COLO829 (cell line): ENCODE data around the gene SLC6A4.
"Not testable (repeated sequence)": the region's sequence is repeated elsewhere in the genome, so short reads cannot be mapped to it uniquely, and the experiment has no call there.

Source experiments
- DNase-seq: peaks from one replicate; pipeline ENCODE4 v3.0.0; 2012; ENCODE audit warnings: low spot score

The SLC6A4 gene

DNA sequence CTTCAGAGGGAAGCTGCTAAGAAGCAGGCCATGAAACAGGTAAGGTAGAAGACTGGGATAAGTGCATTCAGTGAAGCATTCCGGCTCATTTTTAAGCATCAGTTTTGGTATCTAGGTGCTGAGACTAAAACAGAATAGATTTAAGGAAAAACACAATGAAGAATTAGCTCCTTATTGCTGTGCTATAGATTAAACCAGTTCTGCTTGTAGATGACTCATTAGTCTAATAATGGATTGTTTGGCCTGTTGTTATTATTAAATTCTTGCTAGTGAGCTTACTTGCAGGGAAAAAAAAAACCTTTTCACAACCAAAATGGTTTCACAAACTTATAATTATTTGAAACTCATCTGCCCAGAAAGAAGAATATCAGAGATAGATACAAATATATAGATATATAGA is 62.9 kb downstream of the SLC6A4 start:
- no peak for DNase-seq

DNA sequence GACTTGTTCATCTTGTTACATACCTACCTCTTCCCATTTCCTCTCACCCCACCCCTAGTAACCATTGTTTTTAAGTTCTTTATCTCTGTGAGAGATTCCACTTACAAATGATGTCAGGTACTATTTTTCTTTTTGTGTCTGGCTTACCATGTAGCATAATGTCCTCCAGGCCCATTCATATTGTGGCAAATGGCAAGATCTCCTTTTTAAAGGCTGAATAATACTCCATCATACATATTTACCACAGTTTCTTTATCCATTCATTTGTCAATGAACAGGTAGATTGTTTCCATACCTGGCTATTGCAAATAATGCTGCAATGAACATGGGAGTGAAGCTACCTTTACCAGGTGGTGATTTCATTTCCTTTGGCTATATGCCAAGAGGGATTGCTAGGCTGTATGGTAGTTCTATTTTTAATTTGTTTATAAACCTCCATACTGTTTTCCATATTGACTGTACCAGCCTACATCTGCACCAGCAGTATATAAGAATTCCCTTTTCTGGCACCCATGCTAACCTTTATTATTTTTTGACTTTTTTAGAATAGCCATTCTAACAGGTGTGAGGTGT is 65.0 kb downstream of the SLC6A4 start:
- DNase-seq, result no peak

DNA sequence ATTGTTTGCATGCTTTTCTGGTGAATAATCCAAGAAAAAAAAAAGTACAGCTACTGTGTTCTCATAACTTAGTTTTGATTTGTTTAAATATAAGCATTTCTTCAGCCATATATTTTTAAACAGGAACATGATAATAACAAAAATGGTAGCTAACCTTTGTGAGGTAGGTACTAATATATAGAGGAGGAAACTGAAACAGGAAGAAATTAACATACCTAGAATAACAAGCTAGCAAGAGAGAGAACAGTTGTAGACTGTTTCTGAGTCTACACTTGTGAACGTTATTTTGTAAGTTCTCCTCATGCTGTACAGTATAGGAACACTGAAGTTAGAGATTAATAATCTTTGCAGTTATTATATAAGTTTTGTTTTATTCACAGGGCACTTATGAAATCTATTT is 69.5 kb downstream of the SLC6A4 start:
- DNase-seq, result no peak

DNA sequence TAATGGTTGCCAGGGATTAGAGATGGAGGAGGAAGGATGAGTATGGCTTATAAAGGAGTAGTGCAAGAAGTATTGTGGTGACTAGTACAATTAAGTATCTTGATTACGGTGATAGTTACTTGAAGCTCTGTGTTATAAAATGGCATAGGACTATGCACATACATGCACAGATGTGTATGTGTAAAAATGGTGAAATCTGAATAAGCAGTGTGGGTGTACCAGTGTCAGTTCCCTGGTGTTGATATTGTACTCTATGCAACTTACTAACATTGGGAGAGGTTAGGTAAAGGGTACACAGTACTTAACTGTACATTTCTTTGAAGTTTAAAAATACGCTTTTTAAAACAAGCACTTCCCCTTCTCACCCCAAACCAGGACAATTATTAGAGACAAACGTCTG is 70.3 kb downstream of the SLC6A4 start:
- no peak for DNase-seq

DNA sequence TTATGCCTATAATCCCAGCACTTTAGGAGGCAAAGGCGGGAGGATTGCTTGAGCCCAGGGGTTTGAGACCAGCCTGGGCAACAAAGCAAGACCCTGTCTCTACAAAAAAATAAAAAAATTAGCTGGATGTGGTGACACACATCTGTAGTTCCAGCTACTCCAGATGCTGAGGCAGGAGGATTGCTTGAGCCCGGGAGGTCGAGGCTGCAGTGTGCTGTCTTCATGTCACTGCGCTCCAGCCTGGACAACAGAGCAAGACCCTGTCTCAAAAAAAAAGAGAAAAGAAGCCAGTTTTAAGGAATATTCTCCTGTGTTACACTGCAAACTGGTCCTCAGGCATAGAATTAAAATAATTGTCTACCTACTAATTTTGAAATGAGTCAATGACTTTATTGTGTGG is 71.0 kb downstream of the SLC6A4 start:
- DNase-seq, result no peak

DNA sequence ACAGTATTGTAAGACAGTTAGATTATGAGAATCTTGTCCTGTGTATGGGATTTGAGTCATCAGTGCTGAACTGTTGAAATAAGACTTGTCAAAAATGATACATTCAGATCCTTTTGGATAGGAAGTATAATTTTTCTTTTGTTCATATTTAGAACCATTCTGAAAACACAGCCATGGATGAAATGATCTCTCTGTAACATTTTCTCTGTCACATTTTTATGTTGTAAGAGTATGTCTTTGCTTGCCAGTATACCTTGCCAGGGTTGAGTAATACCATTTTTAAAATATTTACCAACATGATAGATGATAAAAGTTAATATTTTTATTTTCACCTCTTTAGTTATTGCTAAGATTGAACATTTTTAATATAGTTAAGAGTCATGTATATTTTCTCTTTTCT is 73.9 kb downstream of the SLC6A4 start:
- no peak for DNase-seq

DNA sequence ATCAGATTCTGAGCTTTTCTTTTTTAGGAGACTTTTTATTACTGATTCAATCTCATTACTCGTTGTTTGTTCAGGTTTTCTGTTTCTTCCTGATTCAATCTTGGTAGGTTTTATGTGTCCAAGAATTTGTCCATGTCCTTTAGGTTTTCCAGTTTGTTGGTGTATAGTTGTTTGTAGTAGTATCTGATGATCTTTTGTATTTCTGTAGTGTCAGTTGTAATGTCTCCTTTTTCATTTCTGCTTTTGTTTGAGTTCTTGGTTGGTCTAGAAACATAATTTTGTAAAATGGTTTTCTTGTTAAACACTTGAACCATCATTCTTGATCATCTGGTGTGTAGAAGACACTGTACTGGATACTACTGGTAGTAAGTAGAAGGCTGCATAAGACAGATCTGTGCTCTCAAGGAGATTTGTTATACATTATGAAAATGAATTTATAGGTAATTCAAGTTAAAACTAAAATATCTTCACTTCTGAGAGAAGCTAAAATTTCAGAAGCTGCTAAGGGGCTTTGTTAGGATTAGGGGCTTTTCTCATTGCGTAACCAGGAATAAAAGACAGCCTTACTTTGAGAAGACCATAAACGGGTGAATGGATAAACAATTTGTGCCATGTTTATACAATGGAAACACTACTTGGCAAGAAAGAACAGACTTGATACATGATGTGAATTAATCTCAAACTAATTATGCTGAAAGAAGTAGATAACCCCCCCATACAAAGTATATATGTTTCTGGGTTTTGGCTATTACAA is 74.9 kb downstream of the SLC6A4 start:
- DNase-seq, result no peak

DNA sequence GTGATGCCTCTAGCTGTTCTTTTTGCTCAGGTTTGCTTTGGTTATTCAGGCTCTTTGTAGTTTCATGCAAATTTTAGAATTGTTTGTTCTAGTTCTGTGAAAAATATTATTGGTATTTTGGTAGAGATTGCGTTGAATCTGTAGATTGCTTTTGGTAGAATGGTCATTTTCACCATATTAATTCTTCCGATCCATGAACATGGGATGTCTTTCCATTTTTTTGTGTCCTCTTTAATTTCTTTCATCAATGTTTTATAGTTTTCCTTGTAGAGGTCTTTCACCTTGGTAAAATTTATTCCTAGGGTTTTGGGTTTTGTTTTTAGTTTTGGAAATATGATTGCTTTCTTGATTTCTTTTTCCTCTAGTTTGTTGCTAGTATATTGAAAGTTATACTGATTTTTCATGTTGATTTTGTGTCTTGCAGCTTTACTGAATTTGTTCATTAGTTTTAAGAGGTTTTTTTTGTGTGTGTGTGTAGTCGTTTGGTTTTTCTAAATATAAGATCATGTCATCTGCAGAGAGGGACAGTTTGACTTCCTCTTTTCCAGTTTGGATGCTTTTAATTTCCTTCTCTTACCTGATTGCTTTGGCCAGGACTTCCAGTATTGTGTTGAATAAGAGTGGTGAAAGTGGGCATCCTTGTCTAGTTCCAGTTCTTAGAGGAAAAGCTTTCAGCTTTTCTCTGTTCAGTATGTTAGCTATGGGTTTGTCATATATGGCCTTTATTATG is 76.4 kb downstream of the SLC6A4 start:
- no peak for DNase-seq

DNA sequence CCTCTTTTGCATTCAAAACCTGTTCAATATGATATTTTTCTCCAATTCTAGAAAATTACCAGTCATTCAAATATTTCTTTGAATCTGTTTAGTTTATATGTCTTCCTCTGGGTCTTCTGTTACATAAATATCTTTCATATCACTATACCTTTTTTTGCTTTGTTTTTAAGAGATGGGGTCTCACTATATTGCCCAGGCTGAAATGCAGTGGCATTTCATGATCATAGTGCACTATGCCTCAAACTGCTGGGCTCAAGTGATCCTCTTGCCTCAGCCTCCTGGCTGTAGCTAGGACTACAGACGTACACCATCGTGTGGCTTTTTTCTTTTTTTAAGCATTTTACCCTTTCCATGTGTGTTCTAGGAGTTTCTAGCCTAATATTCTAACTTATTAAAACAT is 80.1 kb downstream of the SLC6A4 start:
- DNase-seq, result no peak

DNA sequence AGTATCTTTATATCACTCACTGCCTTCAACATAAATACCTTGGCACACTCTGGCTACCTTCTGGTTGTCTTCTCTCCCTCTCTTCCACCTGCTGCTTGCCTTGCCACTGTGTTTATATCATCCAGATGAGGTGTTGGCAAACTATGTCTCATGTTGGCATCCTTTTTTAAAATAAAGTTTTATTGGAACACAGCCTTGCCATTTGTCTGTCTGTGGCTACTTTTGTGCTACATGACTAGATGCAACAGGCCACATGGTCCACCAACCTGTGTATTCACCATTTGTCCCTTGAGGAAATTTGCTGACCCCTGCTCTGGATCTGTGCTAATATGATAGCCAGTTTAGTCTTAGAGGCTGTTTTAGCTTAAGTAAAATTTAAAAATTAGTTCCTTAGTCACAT is 82.0 kb downstream of the SLC6A4 start:
- no peak for DNase-seq

DNA sequence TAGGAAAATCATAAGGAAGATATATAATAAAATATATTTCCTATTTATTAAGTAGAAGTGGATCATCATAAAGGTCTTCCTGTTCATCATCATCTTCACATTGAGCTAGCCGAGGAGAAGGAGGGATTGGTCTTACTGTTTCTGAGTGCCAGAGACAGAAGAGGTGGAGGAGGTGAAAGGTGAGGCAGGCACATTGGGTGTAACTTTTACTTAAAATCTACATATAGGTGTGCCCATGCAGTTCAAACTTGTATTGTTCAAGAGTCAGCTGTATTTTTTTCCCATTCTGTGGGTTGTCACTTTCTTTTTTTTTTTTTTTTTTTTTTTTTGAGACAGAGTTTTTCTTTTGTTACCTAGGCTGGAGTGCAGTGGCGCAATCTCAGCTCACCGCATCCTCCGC is 84.0 kb downstream of the SLC6A4 start:
- DNase-seq, result no peak

DNA sequence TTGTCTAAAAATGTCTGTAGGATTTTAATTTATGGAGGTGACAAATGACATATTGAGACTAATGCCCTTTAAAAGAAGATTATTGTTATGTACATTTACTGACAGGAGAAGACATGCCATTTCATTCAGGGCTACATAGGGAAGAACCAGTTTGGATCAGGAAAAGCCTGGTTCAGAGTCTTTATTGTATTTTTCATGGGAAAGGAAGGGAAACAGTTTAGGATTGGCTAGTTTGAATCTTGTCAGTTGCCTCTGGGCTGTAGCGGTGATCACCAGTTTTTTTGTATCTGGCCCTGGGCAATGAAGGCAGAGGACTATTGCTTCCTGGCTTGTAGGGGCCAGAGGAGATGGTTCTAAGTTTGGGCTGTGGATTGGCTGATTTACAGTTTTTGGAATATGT is 87.1 kb downstream of the SLC6A4 start:
- DNase-seq, result no peak

DNA sequence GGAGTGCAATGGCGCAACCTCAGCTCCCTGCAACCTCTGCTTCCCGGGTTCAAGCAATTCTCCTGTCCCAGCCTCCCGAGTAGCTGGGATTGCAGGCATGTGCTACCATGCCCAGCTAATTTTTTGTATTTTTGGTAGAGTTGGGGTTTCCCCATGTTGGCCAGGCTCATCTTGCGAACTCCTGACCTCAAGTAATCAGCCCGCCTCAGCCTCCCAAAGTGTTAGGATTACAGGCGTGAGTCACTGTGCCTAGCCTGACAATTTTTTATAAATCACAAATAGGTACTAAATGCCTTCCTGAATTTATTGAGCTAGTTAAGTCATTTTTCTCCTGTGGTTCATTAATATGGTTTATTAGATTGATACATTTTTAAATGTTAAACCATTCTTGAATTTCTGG is 87.6 kb downstream of the SLC6A4 start:
- DNase-seq, result not testable (repeated sequence)
